Activated CD4-positive, alpha-beta T cell treated with anti-CD3 and anti-CD28 coated beads for 48 hours (primary cell): ENCODE measurements around the gene OGDHL.

ENCODE experiments used
- DNase-seq: peaks from one replicate; pipeline ENCODE4 v3.0.0-alpha.2; 2020

The OGDHL gene

DNA sequence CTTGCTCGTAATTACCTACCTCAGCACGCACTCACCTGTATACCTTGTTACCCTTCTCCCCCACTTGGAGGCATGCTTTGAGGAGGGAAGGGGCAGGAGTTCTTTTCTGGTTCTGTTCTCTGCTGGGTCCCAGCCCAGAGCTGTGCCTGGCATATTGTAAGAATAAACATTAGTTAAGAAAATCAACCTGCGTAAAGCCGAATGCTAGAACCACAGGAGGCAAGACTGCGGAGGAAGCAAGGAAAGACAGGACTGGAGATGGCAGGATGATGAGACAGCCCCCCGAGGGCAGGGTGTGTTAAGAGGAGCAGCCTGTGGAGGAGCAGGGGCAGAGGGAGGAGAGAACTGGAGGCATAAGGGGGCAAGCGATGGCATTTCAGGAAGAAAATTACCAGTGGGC is 73.2 kb downstream of the OGDHL start:
- no peak for DNase-seq

DNA sequence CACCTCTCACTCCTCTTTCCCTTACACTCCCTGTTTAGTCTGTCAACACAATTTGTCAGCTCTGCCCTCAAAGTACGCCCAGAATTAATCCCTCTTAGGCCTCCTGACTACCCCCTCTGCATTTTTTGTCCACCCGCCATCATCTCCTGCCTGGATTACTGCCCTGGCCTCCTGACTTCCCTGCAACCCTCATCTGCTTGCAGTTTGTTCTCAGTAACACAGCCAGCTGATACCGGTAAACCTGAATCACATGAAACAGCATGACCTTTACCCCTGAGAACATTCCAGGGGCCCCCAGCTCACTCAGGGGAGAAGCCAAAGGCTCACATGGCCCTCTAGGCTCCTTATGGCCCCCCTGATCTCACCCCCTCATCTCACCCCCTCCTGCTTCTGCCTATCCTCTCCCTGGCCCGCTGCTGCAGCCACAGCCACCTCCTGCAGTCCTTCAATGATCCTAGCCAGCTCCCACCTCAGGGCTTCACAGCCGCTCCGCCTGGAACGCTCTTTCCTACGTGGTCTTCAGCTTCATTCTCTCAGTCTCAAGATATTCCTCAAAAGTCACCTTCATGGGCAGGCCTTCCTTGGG is 73.8 kb downstream of the OGDHL start:
- DNase-seq, result no peak

- DNase-seq, result no peak
Observed at GRCh38 chr10:49686651-49687050, 75.5 kb downstream of the OGDHL start.
